ENCODE results near the gene AFDN. TPM values are rescaled to one million over a fixed set of nuclear protein-coding genes. Genes with fewer than 3 reads are reported as not detected.

AFDN gene
- total RNA-seq, 2 donors from 2014 or later, result 214 to 239 TPM

DNA sequence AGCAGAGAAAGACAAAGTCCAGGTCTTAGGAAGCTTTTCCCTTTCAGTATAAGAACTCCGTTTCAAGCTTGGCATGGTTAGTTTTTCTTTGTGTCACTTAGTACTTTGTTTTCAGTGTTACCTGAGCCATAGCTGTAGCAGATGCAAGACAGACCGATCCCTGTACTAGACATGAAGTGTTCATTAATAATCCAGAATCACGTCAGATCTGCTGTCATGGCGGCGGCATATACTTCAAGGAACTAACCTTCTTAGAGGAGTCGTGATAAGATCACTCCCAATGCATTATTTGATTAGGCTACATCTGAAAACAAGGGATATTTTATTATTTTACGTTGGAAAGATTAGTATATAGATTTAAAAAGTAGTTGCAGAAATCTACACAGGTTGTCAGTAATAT, 83.9 kb downstream of the AFDN start:
- Histone ChIP-seq H3K36me3 (ENCODE audit: control insufficient read depth, insufficient read depth, low read length) (peaks cover 92% of the 10 kb centered on the region), H3K4me1 (ENCODE audit: control insufficient read depth, insufficient read depth, low read length) (no peaks in the 10 kb centered on the region), H3K9me3 (ENCODE audit: control insufficient read depth, low read length) (no peaks in the 10 kb centered on the region), H3K27ac (ENCODE audit: low read depth, low read length) (no peak overlapping the region), H3K27me3 (ENCODE audit: control insufficient read depth, insufficient read depth, low read length, poor library complexity, severe bottlenecking) (no peaks in the 10 kb centered on the region), H3K9ac (ENCODE audit: extremely low read depth, low read length, poor library complexity, severe bottlenecking) (no peak overlapping the region), H3K4me3 (ENCODE audit: low read length) (no peak overlapping the region)
- Mint-ChIP-seq H3K4me3 (no peak overlapping the region), H3K36me3 (ENCODE audit: low read depth) (peaks cover 47% of the 10 kb centered on the region), H3K9me3 (no peaks in the 10 kb centered on the region), H3K4me1 (no peaks in the 10 kb centered on the region), H3K27me3 (ENCODE audit: insufficient read depth) (no peaks in the 10 kb centered on the region), H3K27ac (no peak overlapping the region)
- DNase-seq, result no peak
- WGBS, 2 experiments (ENCODE audit: insufficient coverage in 1 of 2, insufficient read length in 1 of 2), result 95 to 100% methylated on average over 7 of the region's 7 CpGs
- TF ChIP-seq, protein P1, sequence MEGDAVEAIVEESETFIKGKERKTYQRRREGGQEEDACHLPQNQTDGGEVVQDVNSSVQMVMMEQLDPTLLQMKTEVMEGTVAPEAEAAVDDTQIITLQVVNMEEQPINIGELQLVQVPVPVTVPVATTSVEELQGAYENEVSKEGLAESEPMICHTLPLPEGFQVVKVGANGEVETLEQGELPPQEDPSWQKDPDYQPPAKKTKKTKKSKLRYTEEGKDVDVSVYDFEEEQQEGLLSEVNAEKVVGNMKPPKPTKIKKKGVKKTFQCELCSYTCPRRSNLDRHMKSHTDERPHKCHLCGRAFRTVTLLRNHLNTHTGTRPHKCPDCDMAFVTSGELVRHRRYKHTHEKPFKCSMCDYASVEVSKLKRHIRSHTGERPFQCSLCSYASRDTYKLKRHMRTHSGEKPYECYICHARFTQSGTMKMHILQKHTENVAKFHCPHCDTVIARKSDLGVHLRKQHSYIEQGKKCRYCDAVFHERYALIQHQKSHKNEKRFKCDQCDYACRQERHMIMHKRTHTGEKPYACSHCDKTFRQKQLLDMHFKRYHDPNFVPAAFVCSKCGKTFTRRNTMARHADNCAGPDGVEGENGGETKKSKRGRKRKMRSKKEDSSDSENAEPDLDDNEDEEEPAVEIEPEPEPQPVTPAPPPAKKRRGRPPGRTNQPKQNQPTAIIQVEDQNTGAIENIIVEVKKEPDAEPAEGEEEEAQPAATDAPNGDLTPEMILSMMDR (conservative IDR thresholded peaks at IDR 0.05), result no peak

DNA sequence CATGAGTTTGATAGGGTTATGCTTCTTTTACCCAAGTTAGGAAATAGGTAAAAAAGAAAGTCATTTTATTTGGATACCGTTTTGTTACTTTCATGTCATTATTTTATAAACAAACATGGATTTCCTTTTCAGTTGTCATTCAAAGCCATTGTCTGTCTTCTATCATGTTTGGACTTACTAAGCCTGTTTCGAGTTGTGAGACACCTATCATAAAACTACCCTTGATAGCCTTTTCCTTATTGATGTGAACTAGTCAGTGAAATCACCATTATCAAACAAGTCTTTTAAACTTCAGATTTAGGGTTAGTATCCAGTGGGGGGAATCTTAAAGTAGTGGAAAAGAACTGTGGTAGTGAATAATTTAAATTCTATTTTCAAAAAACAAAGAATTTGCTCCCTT, 85.8 kb downstream of the AFDN start:
- WGBS, 2 experiments (ENCODE audit: insufficient coverage in 1 of 2, insufficient read length in 1 of 2), result 97 to 100% methylated on average over 2 of the region's 2 CpGs
- no peaks in the 10 kb centered on the region for H3K9me3 Mint-ChIP-seq
- no peaks in the 10 kb centered on the region for H3K27me3 Mint-ChIP-seq (ENCODE audit: insufficient read depth)
- peaks cover 96% of the 10 kb centered on the region for H3K36me3 ChIP-seq (ENCODE audit: control insufficient read depth, insufficient read depth, low read length)
- TF ChIP-seq, protein P1 (conservative IDR thresholded peaks at IDR 0.05), result no peak
- peaks cover 49% of the 10 kb centered on the region for H3K36me3 Mint-ChIP-seq (ENCODE audit: low read depth)
- H3K4me3 Mint-ChIP-seq, result no peak overlapping the region
- no peak for DNase-seq
- no peak overlapping the region for H3K27ac Mint-ChIP-seq
- no peak overlapping the region for H3K4me3 ChIP-seq (ENCODE audit: low read length)
- H3K4me1 Mint-ChIP-seq, result no peaks in the 10 kb centered on the region
- no peak overlapping the region for H3K27ac ChIP-seq (ENCODE audit: low read depth, low read length)
- H3K9ac ChIP-seq (ENCODE audit: extremely low read depth, low read length, poor library complexity, severe bottlenecking), result no peak overlapping the region
- H3K4me1 ChIP-seq (ENCODE audit: control insufficient read depth, insufficient read depth, low read length), result no peaks in the 10 kb centered on the region
- H3K27me3 ChIP-seq (ENCODE audit: control insufficient read depth, insufficient read depth, low read length, poor library complexity, severe bottlenecking), result no peaks in the 10 kb centered on the region
- H3K9me3 ChIP-seq (ENCODE audit: control insufficient read depth, low read length), result no peaks in the 10 kb centered on the region

DNA sequence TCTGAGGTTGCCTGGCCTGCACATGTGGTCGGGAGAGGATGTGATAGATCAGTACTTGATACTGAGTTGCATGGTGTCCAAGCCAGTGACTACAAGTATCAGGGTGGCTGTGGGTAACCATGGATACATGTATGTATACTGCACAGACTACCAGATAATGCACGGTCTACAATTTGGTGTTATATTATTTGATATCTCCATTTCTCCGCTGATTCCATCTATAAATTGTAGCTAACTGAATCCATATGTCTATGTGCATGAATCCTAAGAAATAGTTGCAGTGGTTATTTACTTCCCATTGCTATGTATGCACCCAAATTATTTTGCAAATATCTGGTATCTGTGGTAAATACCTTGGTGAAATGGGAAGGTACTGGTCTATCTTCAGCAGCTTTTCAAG, 87.0 kb downstream of the AFDN start:
- Histone ChIP-seq H3K27me3 (ENCODE audit: control insufficient read depth, insufficient read depth, low read length, poor library complexity, severe bottlenecking) (no peaks in the 10 kb centered on the region), H3K4me1 (ENCODE audit: control insufficient read depth, insufficient read depth, low read length) (no peaks in the 10 kb centered on the region), H3K27ac (ENCODE audit: low read depth, low read length) (no peak overlapping the region), H3K9me3 (ENCODE audit: control insufficient read depth, low read length) (no peaks in the 10 kb centered on the region), H3K36me3 (ENCODE audit: control insufficient read depth, insufficient read depth, low read length) (peaks cover 96% of the 10 kb centered on the region), H3K4me3 (ENCODE audit: low read length) (no peak overlapping the region), H3K9ac (ENCODE audit: extremely low read depth, low read length, poor library complexity, severe bottlenecking) (no peak overlapping the region)
- no peak for DNase-seq
- Mint-ChIP-seq H3K4me3 (no peak overlapping the region), H3K36me3 (ENCODE audit: low read depth) (peaks cover 50% of the 10 kb centered on the region), H3K4me1 (no peaks in the 10 kb centered on the region), H3K9me3 (no peaks in the 10 kb centered on the region), H3K27me3 (ENCODE audit: insufficient read depth) (no peaks in the 10 kb centered on the region), H3K27ac (no peak overlapping the region)
- TF ChIP-seq, protein P1 (conservative IDR thresholded peaks at IDR 0.05), result no peak
- WGBS, 2 experiments (ENCODE audit: insufficient coverage in 1 of 2, insufficient read length in 1 of 2), result 90 to 100% methylated on average over 1 to 3 of the region's 3 CpGs

All from endodermal cell (in vitro differentiated cells).